Neuronal stem cell (in vitro differentiated cells): ENCODE results near the gene SLC25A39.

ENCODE experiments used
- DNase-seq: peaks from one replicate; pipeline ENCODE4 v3.0.0-alpha.2; 2013; ENCODE audit warnings: low spot score
- H2AFZ ChIP-seq: one replicate; pipeline ENCODE4 v1.6.1; 2013; ENCODE audit warnings: mild to moderate bottlenecking, low read length, inconsistent platforms
- H2AK5ac ChIP-seq: 2 replicates; pipeline ENCODE4 v1.6.1; 2013; ENCODE audit warnings: low read depth, mild to moderate bottlenecking, inconsistent platforms, low read length, moderate library complexity, mixed read lengths
- H2BK120ac ChIP-seq: 2 replicates; pipeline ENCODE4 v1.6.1; 2013; ENCODE audit warnings: low read depth, mild to moderate bottlenecking, inconsistent platforms, low read length, moderate library complexity, mixed read lengths
- H2BK12ac ChIP-seq: one replicate; pipeline ENCODE4 v1.6.1; 2013; ENCODE audit warnings: low read length, inconsistent platforms
- H2BK15ac ChIP-seq: 2 replicates; pipeline ENCODE4 v1.6.1; 2013; ENCODE audit warnings: mild to moderate bottlenecking, low read length, inconsistent platforms, mixed read lengths
- H2BK5ac ChIP-seq: one replicate; pipeline ENCODE4 v1.6.1; 2013; ENCODE audit warnings: inconsistent platforms, mild to moderate bottlenecking, low read length, moderate library complexity
- H3K14ac ChIP-seq: one replicate; pipeline ENCODE4 v1.6.1; 2013; ENCODE audit warnings: low read length, inconsistent platforms
- H3K18ac ChIP-seq: 2 replicates; pipeline ENCODE4 v1.6.1; 2013; ENCODE audit warnings: low read length, inconsistent platforms
- H3K23ac ChIP-seq: 2 replicates; pipeline ENCODE4 v1.6.1; 2013; ENCODE audit warnings: low read depth, mild to moderate bottlenecking, mixed read lengths, low read length, inconsistent platforms; ENCODE audit not compliant: poor library complexity
- H3K27ac ChIP-seq: replicated peaks from 3 replicates; pipeline ENCODE4 v1.5.1; 2013; ENCODE audit warnings: low read length, inconsistent platforms
- H3K27me3 ChIP-seq, 3 experiments: 2 replicates each; pipeline ENCODE4 v1.6.1; 2013; ENCODE audit warnings: low read length in 3 of 3, mild to moderate bottlenecking in 2 of 3, inconsistent platforms in 1 of 3, low read depth in 1 of 3, mixed read lengths in 1 of 3, moderate library complexity in 1 of 3; ENCODE audit not compliant: control insufficient read depth in 3 of 3, insufficient read depth in 3 of 3
- H3K36me3 ChIP-seq, 2 donors: replicated peaks in 1 of 2; 2 replicates each; pipeline ENCODE4 v1.6.1; 2013; ENCODE audit warnings: low read length in 2 of 2; ENCODE audit not compliant: control insufficient read depth in 2 of 2, insufficient read depth in 2 of 2
- H3K4ac ChIP-seq: 2 replicates; pipeline ENCODE4 v1.6.1; 2013; ENCODE audit warnings: inconsistent platforms, mild to moderate bottlenecking, low read length, moderate library complexity
- H3K4me1 ChIP-seq, 2 donors: 1 replicate in 1 of 2; 2 replicates in 1 of 2; pipeline ENCODE4 v1.6.1; 2013; ENCODE audit warnings: low read length in 2 of 2, low read depth in 1 of 2; ENCODE audit not compliant: control insufficient read depth in 2 of 2, insufficient read depth in 1 of 2
- H3K4me2 ChIP-seq: one replicate; pipeline ENCODE4 v1.6.1; 2013; ENCODE audit warnings: mild to moderate bottlenecking, low read length, inconsistent platforms; ENCODE audit not compliant: insufficient read depth, poor library complexity, severe bottlenecking
- H3K4me3 ChIP-seq, 2 donors: 2 replicates each; pipeline ENCODE4 v1.5.1; 2013; ENCODE audit warnings: low read length in 2 of 2, mild to moderate bottlenecking in 2 of 2, inconsistent platforms in 1 of 2, moderate library complexity in 1 of 2
- H3K79me1 ChIP-seq: one replicate; pipeline ENCODE4 v1.6.1; 2013; ENCODE audit warnings: low read depth, mild to moderate bottlenecking, inconsistent platforms, low read length, moderate library complexity
- H3K9ac ChIP-seq: one replicate; pipeline ENCODE4 v1.6.1; 2013; ENCODE audit warnings: mild to moderate bottlenecking, low read depth, low read length, inconsistent platforms; ENCODE audit not compliant: poor library complexity
- H3K9me3 ChIP-seq, 2 donors: replicated peaks in 1 of 2; 2 replicates each; pipeline versions ENCODE3 to v1.6.1; 2013; ENCODE audit warnings: low read length in 2 of 2, mild to moderate bottlenecking in 2 of 2, inconsistent platforms in 1 of 2, low read depth in 1 of 2, mixed read lengths in 1 of 2, moderate library complexity in 1 of 2; ENCODE audit not compliant: control insufficient read depth in 2 of 2, insufficient read depth in 1 of 2
- H4K8ac ChIP-seq: one replicate; pipeline ENCODE4 v1.6.1; 2013; ENCODE audit warnings: low read depth, mild to moderate bottlenecking, inconsistent platforms, low read length, moderate library complexity
- H4K91ac ChIP-seq: one replicate; pipeline ENCODE4 v1.6.1; 2013; ENCODE audit warnings: low read length, low read depth, mild to moderate bottlenecking, inconsistent platforms; ENCODE audit not compliant: poor library complexity
- WGBS, 2 donors: extraction: QIAGEN DNeasy Blood & Tissue Kit; methylation state at CpG; one replicate each; pipeline ENCODE4 v1.1.7; 2013; ENCODE audit warnings: missing lambda C conversion rate in 2 of 2, mixed read lengths in 1 of 2; ENCODE audit not compliant: insufficient read length in 2 of 2, insufficient replicate concordance in 1 of 2; ENCODE audit errors: extremely low coverage in 2 of 2; 5-methylcytosine and 5-hydroxymethylcytosine counted together

The SLC25A39 gene

DNA sequence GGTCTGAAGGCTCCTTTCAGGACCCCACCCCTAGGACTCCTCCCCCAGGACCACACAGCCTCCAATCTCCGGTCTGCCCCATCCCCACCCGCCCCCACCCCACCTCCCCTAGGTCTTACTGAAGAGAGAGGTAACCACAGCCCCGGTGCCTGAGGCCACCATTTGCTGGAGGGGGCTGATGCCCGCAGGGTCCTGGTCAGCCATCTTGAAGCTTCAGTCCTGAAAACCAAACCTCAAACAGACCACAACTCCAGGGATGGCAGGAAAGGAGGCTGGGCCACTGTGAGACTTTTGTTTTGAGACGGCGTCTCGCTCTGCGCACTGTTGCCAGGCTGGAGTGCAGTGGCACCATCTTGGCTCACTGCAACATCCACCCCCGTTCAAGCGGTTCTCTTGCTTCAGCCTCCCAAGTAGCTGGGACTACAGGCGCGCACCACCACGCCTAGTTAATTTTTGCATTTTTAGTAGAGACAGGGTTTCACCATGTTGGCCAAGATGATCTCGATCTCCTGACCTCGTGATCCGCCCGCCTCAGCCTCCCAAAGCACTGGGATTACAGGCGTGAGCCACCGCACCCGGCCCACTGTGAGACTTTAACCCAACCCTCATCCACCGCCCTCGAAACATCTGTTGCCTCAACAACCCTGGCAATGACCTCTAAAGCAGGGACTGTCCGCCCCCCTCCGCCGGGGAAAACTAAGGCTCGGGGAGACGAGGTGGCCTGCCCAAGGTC is 1.1 kb downstream of the SLC25A39 start:
- no CpG with 5 or more reads among the region's 27 CpGs for WGBS, 2 donors
- no peak for DNase-seq
- H3K14ac ChIP-seq = peak overlapping the region; percentile 89
- H3K4me1 ChIP-seq = peaks cover 4 to 8% of the 10 kb centered on the region in 2 donors
- no peak overlapping the region for H3K18ac ChIP-seq
- H3K23ac ChIP-seq = peak overlapping the region; percentile 96
- peaks cover 0 to 12% (median 2%) of the 10 kb centered on the region in 3 experiments for H3K27me3 ChIP-seq
- H2AK5ac ChIP-seq = peak overlapping the region; percentile 84
- H3K4me3 ChIP-seq = peak overlapping the region; percentile 93 to 94
- H3K36me3 ChIP-seq = peaks cover 10 to 34% of the 10 kb centered on the region in 2 donors
- no peak overlapping the region for H4K91ac ChIP-seq
- H3K9ac ChIP-seq = peak overlapping the region; percentile 97
- H3K9me3 ChIP-seq = no peaks in the 10 kb centered on the region
- peaks cover 12% of the 10 kb centered on the region for H3K79me1 ChIP-seq
- no peak overlapping the region for H3K27ac ChIP-seq
- no peak overlapping the region for H3K4ac ChIP-seq
- peak overlapping the region; percentile 65 for H4K8ac ChIP-seq
- H2AFZ ChIP-seq = no peak overlapping the region
- peak overlapping the region; percentile 96 for H3K4me2 ChIP-seq
- H2BK12ac ChIP-seq = no peak overlapping the region
- no peak overlapping the region for H2BK15ac ChIP-seq
- H2BK120ac ChIP-seq = no peak overlapping the region
- no peak overlapping the region for H2BK5ac ChIP-seq

GRCh38 chr17:44322236-44322895 is 2.3 kb downstream of the SLC25A39 start:
- H3K4me1 ChIP-seq = peaks cover 4 to 8% of the 10 kb centered on the region in 2 donors
- H3K36me3 ChIP-seq = peaks cover 10 to 34% of the 10 kb centered on the region in 2 donors
- no peak overlapping the region for H4K8ac ChIP-seq
- H3K23ac ChIP-seq = no peak overlapping the region
- peaks cover 2 to 12% (median 2%) of the 10 kb centered on the region in 3 experiments for H3K27me3 ChIP-seq
- H3K27ac ChIP-seq = no peak overlapping the region
- no peak overlapping the region for H2BK12ac ChIP-seq
- no peaks in the 10 kb centered on the region for H3K9me3 ChIP-seq
- H4K91ac ChIP-seq = no peak overlapping the region
- H3K4me2 ChIP-seq = no peak overlapping the region
- H2AK5ac ChIP-seq = no peak overlapping the region
- H3K79me1 ChIP-seq = peaks cover 12% of the 10 kb centered on the region
- H3K14ac ChIP-seq = no peak overlapping the region
- no peak for DNase-seq
- no peak overlapping the region for H2BK5ac ChIP-seq
- no peak overlapping the region for H2AFZ ChIP-seq
- WGBS, 2 donors = no CpG with 5 or more reads among the region's 11 CpGs
- H2BK15ac ChIP-seq = no peak overlapping the region
- H3K18ac ChIP-seq = no peak overlapping the region
- no peak overlapping the region for H3K4ac ChIP-seq
- peak overlapping the region; percentile 70 for H3K9ac ChIP-seq
- H3K4me3 ChIP-seq = peak overlapping the region in 1 of 2 donors; percentile 44
- no peak overlapping the region for H2BK120ac ChIP-seq

DNA sequence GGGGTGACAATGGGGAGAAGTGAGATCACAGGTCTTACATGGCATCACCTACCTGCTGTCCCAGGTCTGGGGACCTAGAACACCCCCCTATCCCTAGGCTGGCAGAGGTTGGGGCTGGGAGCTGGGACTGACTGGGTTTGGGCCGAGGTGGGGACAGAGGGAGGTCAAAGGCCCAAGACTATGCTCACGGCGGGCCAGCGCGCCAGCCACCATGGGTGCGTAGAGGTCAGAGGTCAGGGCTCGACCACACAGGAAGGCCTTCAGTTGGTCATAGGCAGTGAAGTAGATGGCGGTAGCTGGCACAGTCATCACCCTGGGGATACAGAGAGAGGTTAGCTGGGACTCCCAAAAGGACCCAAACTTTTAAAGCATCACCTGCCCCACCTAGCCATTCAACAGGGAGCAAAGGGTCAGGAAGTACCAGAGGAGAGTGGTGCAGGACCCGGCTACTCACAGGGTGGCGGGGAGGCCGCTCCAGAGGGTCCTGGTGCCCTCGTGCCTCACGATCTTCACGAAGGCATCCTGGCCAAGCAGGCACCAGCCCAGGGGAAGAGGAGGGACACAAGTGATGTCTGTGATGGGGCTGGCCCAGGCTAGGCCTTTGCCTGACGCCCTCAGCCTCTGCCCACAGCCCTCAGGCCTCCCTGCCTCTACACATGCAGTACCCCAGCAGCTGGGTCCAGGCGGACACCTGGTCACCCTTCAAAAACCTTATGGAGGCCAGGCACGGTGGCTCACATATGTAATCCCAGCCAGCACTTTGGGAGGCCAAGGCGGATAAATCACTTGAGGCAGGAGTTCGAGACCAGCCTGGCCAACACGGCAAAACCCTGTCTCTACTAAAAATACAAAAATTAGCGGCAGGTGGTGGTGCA is 3.1 kb downstream of the SLC25A39 start:
- Histone ChIP-seq H2BK5ac (no peak overlapping the region), H3K4ac (no peak overlapping the region), H3K4me2 (no peak overlapping the region), H3K79me1 (peaks cover 12% of the 10 kb centered on the region), H2AK5ac (no peak overlapping the region), H2BK12ac (no peak overlapping the region), H2BK15ac (no peak overlapping the region), H3K4me3 (no peak overlapping the region), H3K27ac (no peak overlapping the region), H3K14ac (no peak overlapping the region), H4K91ac (no peak overlapping the region), H3K9ac (peak overlapping the region; percentile 30), H3K23ac (no peak overlapping the region), H4K8ac (no peak overlapping the region), H3K27me3 (peaks cover 2 to 17% (median 11%) of the 10 kb centered on the region in 3 experiments), H3K4me1 (peaks cover 6% of the 10 kb centered on the region in 2 donors), H2AFZ (no peak overlapping the region), H3K9me3 (no peaks in the 10 kb centered on the region), H2BK120ac (no peak overlapping the region), H3K18ac (no peak overlapping the region), H3K36me3 (peaks cover 10 to 34% of the 10 kb centered on the region in 2 donors)
- WGBS, 2 donors = no CpG with 5 or more reads among the region's 21 CpGs
- DNase-seq = no peak
